Lung (tissue), 12 donors: ENCODE results near the gene TMED8. TPM values are rescaled to one million over a fixed set of nuclear protein-coding genes. Genes with fewer than 3 reads are reported as not detected.

Experiments
- ATAC-seq: fragments of 200-7000 bp; cut with Tn5 transposase; one replicate; pipeline ENCODE4 v1.9.1; 2020; ENCODE audit warnings: moderate number of reproducible peaks; ENCODE audit not compliant: insufficient read depth, low FRiP score
- DNase-seq, 3 donors: peaks; one replicate each; pipeline ENCODE4 v3.0.0-alpha.2; 2013 to 2017
- H3K27ac ChIP-seq, 2 donors: one replicate each; pipeline ENCODE4 v1.5.1; 2013; ENCODE audit warnings: mild to moderate bottlenecking in 2 of 2, moderate library complexity in 2 of 2, control low read depth in 1 of 2, inconsistent platforms in 1 of 2, low read depth in 1 of 2, low read length in 1 of 2
- H3K27me3 ChIP-seq, 3 donors: one replicate each; pipeline ENCODE4 v1.5.1; 2013; ENCODE audit warnings: low read length in 2 of 3; ENCODE audit not compliant: control insufficient read depth in 3 of 3, insufficient read depth in 3 of 3
- H3K36me3 ChIP-seq, 4 donors: one replicate each; pipeline ENCODE4 v1.5.1; 2013; ENCODE audit warnings: low read length in 4 of 4, mild to moderate bottlenecking in 1 of 4, moderate library complexity in 1 of 4; ENCODE audit not compliant: control insufficient read depth in 4 of 4, insufficient read depth in 4 of 4
- H3K4me1 ChIP-seq, 5 donors: one replicate each; pipeline ENCODE4 v1.5.1; 2013; ENCODE audit warnings: low read length in 5 of 5, mild to moderate bottlenecking in 2 of 5, moderate library complexity in 1 of 5; ENCODE audit not compliant: control insufficient read depth in 5 of 5, insufficient read depth in 5 of 5
- H3K4me3 ChIP-seq: one replicate; pipeline ENCODE4 v1.5.1; 2013; ENCODE audit warnings: mild to moderate bottlenecking, control low read depth, moderate library complexity
- H3K9ac ChIP-seq, 2 donors: one replicate each; pipeline ENCODE4 v1.5.1; 2013; ENCODE audit warnings: low read length in 2 of 2, control low read depth in 1 of 2; ENCODE audit not compliant: insufficient read depth in 1 of 2
- H3K9me3 ChIP-seq, 4 donors: one replicate each; pipeline ENCODE4 v1.5.1; 2013; ENCODE audit warnings: low read length in 3 of 4, mild to moderate bottlenecking in 1 of 4, moderate library complexity in 1 of 4; ENCODE audit not compliant: control insufficient read depth in 4 of 4, insufficient read depth in 3 of 4
- WGBS, 2 donors: extraction: QIAGEN DNeasy Blood & Tissue Kit; methylation state at CpG; one replicate each; pipeline ENCODE4 v1.1.7; 2013; 5-methylcytosine and 5-hydroxymethylcytosine counted together
- polyA plus RNA-seq, 2 donors: library from polyadenylated mRNA; stranded (reverse); fragments of 200-250 nt; gene quantifications; one replicate each; pipeline ENCODE4 v1.2.1, GENCODE V29; 2013
- total RNA-seq, 2 donors: library from RNA; depleted of rRNA in 1 of 2; stranded (reverse); fragments of >200 nt in 1 of 2; gene quantifications; one replicate each; pipeline ENCODE4 v1.2.1, GENCODE V29; 2014 to 2021
- TF ChIP-seq, protein P1 (sequence below): IDR thresholded peaks from 2 replicates; pipeline ENCODE4 v1.5.1; 2012; ENCODE audit warnings: mild to moderate bottlenecking; ENCODE audit errors: control extremely low read depth, extremely low read depth
- donor health status: control.
- donor health status: control.
- donor health status: Bipolar disorder and iron deficiency.
- donor health status: healthy.
- donor health status: DM: yes; HTN: yes; CAD: no.

Gene TMED8
- total and polyA plus RNA-seq, 4 donors = 4.0 to 15.4 (median 7.7) TPM

DNA sequence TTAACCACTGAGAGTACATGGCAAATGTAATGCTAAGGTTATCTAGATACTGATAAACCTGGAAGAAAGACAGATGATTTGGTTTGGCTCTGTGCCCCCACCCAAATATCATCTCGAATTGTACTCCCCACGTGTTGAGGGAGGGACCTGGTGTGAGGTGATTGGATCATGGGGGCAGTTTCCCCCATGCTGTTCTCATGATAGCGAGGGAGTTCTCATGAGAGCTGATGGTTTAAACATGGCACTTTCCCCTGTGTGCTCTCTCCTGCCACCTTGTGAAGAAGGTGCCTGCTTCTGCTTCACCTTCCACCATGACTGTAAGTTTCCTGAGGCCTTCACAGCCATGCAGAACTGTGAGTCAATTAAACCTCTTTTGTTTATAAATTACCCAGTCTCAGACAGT, 32.2 kb upstream of the TMED8 start:
- H3K9me3 ChIP-seq = no peaks in the 10 kb centered on the region
- H3K27me3 ChIP-seq = no peaks in the 10 kb centered on the region
- TF ChIP-seq, protein P1, sequence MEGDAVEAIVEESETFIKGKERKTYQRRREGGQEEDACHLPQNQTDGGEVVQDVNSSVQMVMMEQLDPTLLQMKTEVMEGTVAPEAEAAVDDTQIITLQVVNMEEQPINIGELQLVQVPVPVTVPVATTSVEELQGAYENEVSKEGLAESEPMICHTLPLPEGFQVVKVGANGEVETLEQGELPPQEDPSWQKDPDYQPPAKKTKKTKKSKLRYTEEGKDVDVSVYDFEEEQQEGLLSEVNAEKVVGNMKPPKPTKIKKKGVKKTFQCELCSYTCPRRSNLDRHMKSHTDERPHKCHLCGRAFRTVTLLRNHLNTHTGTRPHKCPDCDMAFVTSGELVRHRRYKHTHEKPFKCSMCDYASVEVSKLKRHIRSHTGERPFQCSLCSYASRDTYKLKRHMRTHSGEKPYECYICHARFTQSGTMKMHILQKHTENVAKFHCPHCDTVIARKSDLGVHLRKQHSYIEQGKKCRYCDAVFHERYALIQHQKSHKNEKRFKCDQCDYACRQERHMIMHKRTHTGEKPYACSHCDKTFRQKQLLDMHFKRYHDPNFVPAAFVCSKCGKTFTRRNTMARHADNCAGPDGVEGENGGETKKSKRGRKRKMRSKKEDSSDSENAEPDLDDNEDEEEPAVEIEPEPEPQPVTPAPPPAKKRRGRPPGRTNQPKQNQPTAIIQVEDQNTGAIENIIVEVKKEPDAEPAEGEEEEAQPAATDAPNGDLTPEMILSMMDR = no peak
- no peak overlapping the region for H3K4me3 ChIP-seq
- ATAC-seq = no peak
- no peaks in the 10 kb centered on the region for H3K4me1 ChIP-seq
- no peak overlapping the region for H3K9ac ChIP-seq
- 55 to 63% methylated on average over 3 of the region's 3 CpGs for WGBS, 2 donors
- no peak overlapping the region for H3K27ac ChIP-seq
- DNase-seq = no peak
- H3K36me3 ChIP-seq = no peaks in the 10 kb centered on the region

DNA sequence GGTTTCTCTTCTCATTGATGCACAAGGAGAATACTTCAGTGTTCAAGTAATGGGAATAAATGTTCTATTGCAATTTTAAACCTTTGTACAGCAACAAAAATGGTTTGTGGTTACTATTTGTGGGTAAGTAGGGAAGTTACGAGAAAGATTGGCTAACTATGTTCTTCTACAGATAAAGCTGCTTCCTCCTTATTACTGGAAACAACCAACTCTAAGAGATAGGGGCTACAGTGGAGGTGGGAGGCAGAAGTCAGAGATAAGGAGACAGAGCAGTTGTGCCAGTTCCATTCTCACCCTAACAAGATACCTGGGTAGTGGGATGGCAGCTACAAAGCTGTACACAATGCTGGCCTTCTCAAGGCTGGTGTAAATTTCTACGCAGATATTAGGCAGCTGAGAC, 30.3 kb upstream of the TMED8 start:
- ATAC-seq = no peak
- Histone ChIP-seq H3K27me3 (no peaks in the 10 kb centered on the region), H3K4me1 (no peaks in the 10 kb centered on the region), H3K4me3 (no peak overlapping the region), H3K36me3 (no peaks in the 10 kb centered on the region), H3K27ac (peak overlapping the region in 1 of 2 donors; percentile 2), H3K9me3 (no peaks in the 10 kb centered on the region), H3K9ac (no peak overlapping the region)
- WGBS, 2 donors = 38 to 61% methylated on average over 2 of the region's 2 CpGs
- TF ChIP-seq, protein P1 = no peak
- no peak for DNase-seq

DNA sequence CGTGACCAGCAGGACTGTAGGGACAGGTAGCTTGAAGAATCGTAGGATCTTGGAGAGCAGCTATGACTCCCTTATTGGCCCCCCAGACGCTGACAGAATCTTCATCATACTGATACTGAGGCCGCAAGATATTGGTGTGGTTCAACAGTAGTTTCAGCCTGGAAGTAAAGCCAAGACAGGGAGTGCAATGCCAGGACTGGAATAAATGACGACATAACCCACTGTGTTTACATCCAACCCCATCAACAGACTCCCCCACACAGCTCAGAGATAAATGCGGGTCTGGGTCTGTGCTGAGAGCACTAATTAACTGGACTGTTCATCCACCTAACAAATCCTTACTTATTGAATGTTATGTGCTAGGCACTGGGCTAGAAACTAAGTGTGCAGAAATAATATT, 29.8 kb upstream of the TMED8 start:
- Histone ChIP-seq H3K4me3 (no peak overlapping the region), H3K27me3 (no peaks in the 10 kb centered on the region), H3K4me1 (no peaks in the 10 kb centered on the region), H3K36me3 (no peaks in the 10 kb centered on the region), H3K9ac (no peak overlapping the region), H3K9me3 (no peaks in the 10 kb centered on the region), H3K27ac (peak overlapping the region in 1 of 2 donors; percentile 18)
- peak; percentile 20 to 66 (median 53) for DNase-seq
- ATAC-seq = peak; percentile 53
- 26 to 53% methylated on average over 6 of the region's 6 CpGs for WGBS, 2 donors
- TF ChIP-seq, protein P1 = no peak

DNA sequence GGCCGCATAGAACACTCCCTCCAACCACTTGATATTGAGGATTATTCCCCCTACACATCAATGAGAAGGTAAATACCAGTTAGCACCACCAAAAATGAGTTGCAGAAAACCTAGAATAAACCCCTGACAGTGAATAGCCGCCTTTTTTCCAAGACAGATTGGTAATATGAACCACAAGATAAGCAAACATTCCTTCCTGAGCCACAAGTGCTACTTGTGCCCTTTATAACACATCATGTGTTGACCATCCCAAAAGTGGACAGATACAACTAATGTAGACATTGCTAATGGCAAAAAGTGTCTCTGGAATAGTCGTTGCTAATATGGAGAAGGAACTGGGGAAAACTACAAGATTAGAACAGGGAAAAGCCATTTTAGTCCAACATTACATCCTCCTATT, 29.2 kb upstream of the TMED8 start:
- Histone ChIP-seq H3K27me3 (no peaks in the 10 kb centered on the region), H3K9me3 (no peaks in the 10 kb centered on the region), H3K36me3 (no peaks in the 10 kb centered on the region), H3K4me1 (no peaks in the 10 kb centered on the region), H3K9ac (no peak overlapping the region), H3K4me3 (no peak overlapping the region), H3K27ac (no peak overlapping the region)
- ATAC-seq (no peak), DNase-seq (no peak)
- TF ChIP-seq, protein P1 = no peak
- WGBS, 2 donors = 36 to 41% methylated on average over 3 of the region's 3 CpGs
